Activated CD8-positive, alpha-beta memory T cell treated with anti-CD3 and anti-CD28 coated beads, Interleukin-2, amount 10 ng/mL, durations not matched to agents 7 days and 5 days (primary cell): ENCODE measurements around the gene COL7A1. TPM values are rescaled to one million over a fixed set of nuclear protein-coding genes. Genes with fewer than 3 reads are reported as not detected.

Experiments
- ATAC-seq: fragments of 150-1000 bp; cut with Tn5 transposase; one replicate; pipeline ENCODE4 v1.10.0; 2021; ENCODE audit warnings: moderate library complexity
- CTCF ChIA-PET: fragments of 350-600 bp; sonication (Branson Sonifier 250); formaldehyde crosslinking; loops from one replicate; lab custom pipeline; 2021; ENCODE audit warnings: antibody characterized with exemption; lab: Charles Lee
- DNase-seq: peaks from one replicate; pipeline ENCODE4 v3.0.0-alpha.2; 2020
- H3K27ac Mint-ChIP-seq: one replicate; pipeline ENCODE4 v1.8.0; 2021; ENCODE audit warnings: mild to moderate bottlenecking, mixed read lengths
- H3K27me3 Mint-ChIP-seq: one replicate; pipeline ENCODE4 v1.8.0; 2021; ENCODE audit warnings: mixed read lengths
- H3K36me3 Mint-ChIP-seq: one replicate; pipeline ENCODE4 v1.8.0; 2021; ENCODE audit warnings: mild to moderate bottlenecking, mixed read lengths
- H3K4me1 Mint-ChIP-seq: one replicate; pipeline ENCODE4 v1.8.0; 2021; ENCODE audit warnings: mixed read lengths
- H3K4me3 Mint-ChIP-seq: one replicate; pipeline ENCODE4 v1.8.0; 2021; ENCODE audit warnings: mild to moderate bottlenecking, moderate library complexity, mixed read lengths
- H3K9me3 Mint-ChIP-seq: one replicate; pipeline ENCODE4 v1.8.0; 2022; ENCODE audit warnings: low read depth, mixed read lengths
- total RNA-seq, 2 experiments: library from RNA; stranded (reverse); gene quantifications; one replicate each; pipeline ENCODE4 v1.2.3, GENCODE V29; 2021

COL7A1 gene
- total RNA-seq, 2 experiments from 2014 or later, result 1.1 TPM

DNA sequence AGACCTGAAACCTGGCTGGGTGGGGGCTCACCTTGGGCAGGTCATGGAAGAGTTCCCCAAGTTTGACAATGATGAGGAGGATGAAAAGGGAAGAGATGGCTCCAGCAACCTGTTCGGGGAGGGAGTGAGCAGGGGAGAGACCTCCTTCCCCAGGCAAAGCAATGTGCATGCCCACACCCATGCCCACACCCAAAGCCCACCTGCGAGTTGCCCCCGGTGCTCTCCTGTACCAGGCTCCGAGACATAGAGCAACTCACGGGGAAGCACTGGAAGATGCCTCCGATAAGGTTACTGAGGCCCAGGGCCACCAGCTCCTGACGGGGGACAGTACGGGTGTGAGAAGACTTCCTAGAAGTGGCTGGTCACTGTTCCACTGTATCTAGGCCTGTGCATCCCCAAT is 35.3 kb upstream of the COL7A1 start:
- ATAC-seq, result no peak
- H3K27ac Mint-ChIP-seq, result no peak overlapping the region
- H3K4me3 Mint-ChIP-seq, result no peak overlapping the region
- CTCF ChIA-PET, result no interaction called here
- H3K36me3 Mint-ChIP-seq, result peaks cover 14% of the 10 kb centered on the region
- H3K4me1 Mint-ChIP-seq, result peaks cover 14% of the 10 kb centered on the region
- no peak for DNase-seq
- H3K9me3 Mint-ChIP-seq, result no peaks in the 10 kb centered on the region
- H3K27me3 Mint-ChIP-seq, result no peaks in the 10 kb centered on the region

- H3K9me3 Mint-ChIP-seq, result no peaks in the 10 kb centered on the region
- H3K4me1 Mint-ChIP-seq, result peaks cover 14% of the 10 kb centered on the region
- no peak overlapping the region for H3K4me3 Mint-ChIP-seq
- peaks cover 14% of the 10 kb centered on the region for H3K36me3 Mint-ChIP-seq
- no peak for DNase-seq
- no peaks in the 10 kb centered on the region for H3K27me3 Mint-ChIP-seq
- no peak for ATAC-seq
- CTCF ChIA-PET, result no interaction called here
- no peak overlapping the region for H3K27ac Mint-ChIP-seq
Measured at GRCh38 chr3:48629894-48630293, 34.8 kb upstream of the COL7A1 start.

DNA sequence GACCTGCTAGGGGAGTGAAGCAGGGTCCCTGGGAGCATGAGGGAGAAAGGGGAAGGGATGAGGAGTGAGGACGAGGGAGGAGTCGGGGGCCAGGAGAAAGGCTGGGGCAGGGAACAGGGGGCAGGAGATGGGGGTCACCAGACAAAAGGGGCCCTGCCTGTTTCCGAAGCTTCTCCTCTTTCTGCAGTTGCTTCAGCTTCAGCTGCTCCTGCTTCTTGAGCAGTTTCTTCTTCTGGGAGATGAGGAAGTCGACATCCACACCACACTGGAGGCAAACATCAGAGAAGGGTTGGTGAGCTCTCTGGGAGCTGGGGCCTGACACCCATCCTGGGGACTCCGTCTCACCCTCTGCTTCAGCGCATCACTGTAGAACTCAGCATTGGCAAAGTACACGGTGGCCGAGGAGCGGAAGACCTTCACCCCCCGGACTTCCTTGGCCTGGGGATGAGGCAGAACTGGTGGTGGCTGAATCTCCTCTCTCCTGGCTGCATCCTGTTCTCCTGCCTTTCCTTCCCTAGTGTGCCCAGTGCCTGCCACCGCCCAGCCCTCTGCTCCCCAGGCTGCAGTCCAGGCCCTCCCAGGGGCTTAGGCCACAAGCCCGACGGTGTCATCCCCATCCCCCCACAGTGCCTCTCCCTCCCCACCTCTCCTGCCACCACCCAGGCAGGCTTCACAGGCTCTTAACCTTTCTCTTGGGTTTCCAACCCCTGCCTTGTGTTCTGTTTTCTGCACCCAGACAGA is 33.3 kb upstream of the COL7A1 start:
- no peak for ATAC-seq
- no peak overlapping the region for H3K4me3 Mint-ChIP-seq

GRCh38 chr3:48625600-48625999 is 30.5 kb upstream of the COL7A1 start:
- peaks cover 5% of the 10 kb centered on the region for H3K4me1 Mint-ChIP-seq
- CTCF ChIA-PET, result interaction anchor here (2.9 kb wide), 1 partner anchor 9 kb away, joined by 21 read pairs; the partner anchor contains the start of gene SLC26A6
- no peak overlapping the region for H3K27ac Mint-ChIP-seq
- H3K27me3 Mint-ChIP-seq, result no peaks in the 10 kb centered on the region
- ATAC-seq (no peak), DNase-seq (no peak)
- no peak overlapping the region for H3K4me3 Mint-ChIP-seq
- H3K9me3 Mint-ChIP-seq, result no peaks in the 10 kb centered on the region
- peaks cover 12% of the 10 kb centered on the region for H3K36me3 Mint-ChIP-seq

More for the DNA sequence above, 33.3 kb upstream of the COL7A1 start:
- H3K36me3 Mint-ChIP-seq, result peaks cover 14% of the 10 kb centered on the region
- H3K27ac Mint-ChIP-seq, result no peak overlapping the region
- no peak for DNase-seq
- H3K9me3 Mint-ChIP-seq, result no peaks in the 10 kb centered on the region
- no peaks in the 10 kb centered on the region for H3K27me3 Mint-ChIP-seq
- H3K4me1 Mint-ChIP-seq, result peaks cover 9% of the 10 kb centered on the region
- CTCF ChIA-PET, result no interaction called here

DNA sequence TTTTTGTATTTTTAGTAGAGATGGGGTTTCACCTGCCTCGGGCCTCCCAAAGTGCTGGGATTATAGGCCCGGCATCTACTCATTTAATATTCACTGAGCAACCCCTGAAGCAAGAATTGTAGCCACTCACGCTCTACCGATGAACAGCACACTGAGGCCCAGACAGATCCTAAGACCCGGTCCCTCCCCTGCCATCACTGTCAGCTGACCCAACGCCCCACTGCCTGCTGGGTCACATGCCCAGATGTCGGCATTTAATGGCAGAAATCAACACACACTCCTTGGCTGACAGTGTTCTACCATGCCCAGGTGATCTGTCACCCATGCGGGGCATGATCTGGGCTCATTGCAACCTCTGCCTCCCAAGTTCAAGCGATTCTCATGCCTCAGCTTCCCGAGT is 29.6 kb upstream of the COL7A1 start:
- CTCF ChIA-PET, result interaction anchor here (1.1 to 2.9 kb wide), 3 partner anchors 10 to 16 kb away, joined by 4 to 21 read pairs (median 4); partner anchors contain the start of genes SLC26A6 and UQCRC1
- H3K27me3 Mint-ChIP-seq, result no peaks in the 10 kb centered on the region
- no peak overlapping the region for H3K4me3 Mint-ChIP-seq
- H3K9me3 Mint-ChIP-seq, result no peaks in the 10 kb centered on the region
- DNase-seq (no peak), ATAC-seq (no peak)
- H3K4me1 Mint-ChIP-seq, result peaks cover 5% of the 10 kb centered on the region
- H3K27ac Mint-ChIP-seq, result no peak overlapping the region
- peaks cover 11% of the 10 kb centered on the region for H3K36me3 Mint-ChIP-seq

DNA sequence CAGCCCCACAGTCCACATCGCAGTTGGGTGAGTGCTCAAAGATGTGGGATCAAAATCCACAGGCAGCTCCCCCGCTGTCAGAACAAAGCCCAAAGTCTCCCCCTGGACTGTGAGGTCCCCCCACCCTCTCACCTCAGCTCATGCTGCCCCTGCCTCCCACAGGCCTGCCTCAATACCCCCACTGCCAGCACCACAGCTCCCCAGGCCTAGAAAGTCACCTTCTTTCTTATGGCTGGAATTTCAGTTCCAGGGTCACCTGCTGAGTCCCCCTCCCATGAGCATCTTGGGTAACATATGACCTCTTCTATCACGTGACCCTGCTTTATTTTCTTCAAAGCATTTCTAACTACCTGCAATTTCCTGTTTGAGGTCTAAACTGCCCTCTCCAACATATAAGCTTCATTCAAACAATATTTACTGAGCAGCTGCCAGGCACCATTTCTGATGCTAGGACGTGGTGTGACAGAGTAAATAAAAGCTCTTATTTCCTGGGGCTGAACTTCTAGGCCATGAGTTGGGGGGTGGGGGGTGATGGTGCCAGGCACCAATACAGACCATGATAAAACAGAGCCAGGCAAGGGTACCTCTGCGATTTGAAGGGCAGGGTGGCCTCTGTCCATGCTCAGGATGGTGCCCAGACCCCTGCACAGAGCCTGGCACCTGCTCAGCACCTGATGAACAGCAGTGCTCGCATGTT is 28.9 kb upstream of the COL7A1 start:
- Mint-ChIP-seq H3K9me3 (no peaks in the 10 kb centered on the region), H3K4me1 (peaks cover 5% of the 10 kb centered on the region), H3K27me3 (no peaks in the 10 kb centered on the region), H3K4me3 (no peak overlapping the region), H3K27ac (peak overlapping the region; percentile 1), H3K36me3 (peaks cover 11% of the 10 kb centered on the region)
- ATAC-seq, result no peak
- DNase-seq, result no peak
- CTCF ChIA-PET, result interaction anchor here (1.1 to 2.9 kb wide), 4 partner anchors 11 to 66 kb away, joined by 4 to 21 read pairs (median 4); partner anchors contain the start of genes SLC26A6 and UQCRC1

DNA sequence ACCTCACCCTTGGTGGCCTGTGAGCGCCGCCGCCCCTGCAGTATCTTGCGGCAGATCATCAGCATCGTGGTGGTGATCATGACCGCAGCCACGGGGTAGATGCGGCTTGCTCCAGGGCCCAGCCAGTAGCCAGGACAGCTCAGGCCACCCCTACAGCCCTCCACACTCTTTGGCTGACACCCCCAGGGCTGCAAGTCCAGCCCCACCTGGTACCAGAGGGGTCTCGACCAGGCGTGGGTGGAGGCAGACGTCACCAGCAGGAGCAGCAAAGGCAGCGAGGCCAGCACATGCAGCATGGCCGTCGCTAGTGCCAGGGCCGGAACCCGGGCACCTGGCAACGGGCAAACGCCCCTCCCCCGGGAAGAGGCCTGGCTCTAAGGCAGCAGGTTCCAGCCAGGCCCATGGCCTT is 26.3 kb upstream of the COL7A1 start, which contains the start of gene TMEM89:
TSS of gene TMEM89 (minus strand) at position 309 of the 409 bp plus-strand sequence. CDS start at position 296, 13 bp downstream.
- ATAC-seq, result no peak
- Mint-ChIP-seq H3K27ac (no peak within 1 kb of the TSS), H3K4me3 (no peak within 1 kb of the TSS), H3K9me3 (no peaks in the 10 kb centered on the region), H3K27me3 (no peaks in the 10 kb centered on the region), H3K36me3 (peaks cover 17% of the 10 kb centered on the region), H3K4me1 (peaks cover 5% of the 10 kb centered on the region)
- DNase-seq, result no peak
- CTCF ChIA-PET, result interaction anchor here (0.7 kb wide), 1 partner anchor 13 kb away, joined by 3 read pairs; no protein-coding TSS in a partner anchor

DNA sequence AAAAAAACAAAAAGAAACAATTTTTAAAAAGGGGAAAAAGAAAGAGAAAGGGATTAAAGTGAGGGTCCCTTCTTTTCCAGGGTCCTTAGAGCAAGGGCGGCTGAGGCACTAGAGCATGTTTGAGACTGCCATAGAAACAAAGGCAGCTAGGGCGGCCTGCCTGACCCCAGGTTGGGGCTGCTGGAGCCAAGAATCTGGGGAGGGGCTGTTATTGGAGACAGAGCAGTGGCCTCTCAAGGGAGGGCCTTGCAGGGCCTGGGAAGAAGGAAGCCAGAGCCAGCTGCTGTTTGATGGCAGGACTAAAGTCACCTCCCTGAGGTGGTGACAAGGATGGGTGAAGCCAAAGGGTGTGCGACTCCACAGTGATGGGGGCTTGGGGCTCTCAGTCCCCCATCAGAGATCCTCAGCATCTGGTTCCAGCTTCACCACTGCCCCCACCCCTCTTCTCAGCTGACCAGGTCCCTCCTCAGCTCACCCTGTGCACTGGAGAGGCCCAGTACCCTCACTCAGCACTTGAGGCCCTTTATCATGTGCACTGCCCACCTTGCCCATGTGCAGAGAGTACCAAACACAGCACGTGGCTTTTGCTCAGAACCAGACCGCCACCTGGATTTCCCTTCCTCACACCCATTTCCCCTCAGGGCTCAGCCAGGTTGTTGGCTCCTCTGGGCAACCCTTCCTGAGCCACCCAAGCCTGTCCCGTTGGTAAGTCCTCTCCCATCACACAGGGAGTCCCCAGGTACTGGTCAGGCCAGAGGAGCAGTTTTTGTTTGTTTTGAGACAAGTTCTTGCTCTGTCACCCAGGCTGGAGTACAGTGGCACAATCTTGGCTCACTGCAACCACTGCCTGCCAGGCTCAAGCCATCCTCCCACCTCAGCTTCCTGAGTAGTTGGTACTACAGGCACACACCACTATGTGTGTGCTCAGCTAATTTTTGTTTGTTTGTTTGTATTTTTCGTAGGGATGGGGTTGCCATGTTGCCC is 24.7 kb upstream of the COL7A1 start:
- CTCF ChIA-PET, result no interaction called here
- Mint-ChIP-seq H3K27me3 (no peaks in the 10 kb centered on the region), H3K36me3 (peaks cover 19% of the 10 kb centered on the region), H3K4me3 (no peak overlapping the region), H3K27ac (no peak overlapping the region), H3K9me3 (no peaks in the 10 kb centered on the region), H3K4me1 (peaks cover 8% of the 10 kb centered on the region)
- DNase-seq (no peak), ATAC-seq (no peak)

- H3K36me3 Mint-ChIP-seq, result peaks cover 22% of the 10 kb centered on the region
- no peaks in the 10 kb centered on the region for H3K9me3 Mint-ChIP-seq
- no peak for ATAC-seq
- H3K4me3 Mint-ChIP-seq, result no peak overlapping the region
- CTCF ChIA-PET, result no interaction called here
- DNase-seq, result no peak
- no peaks in the 10 kb centered on the region for H3K27me3 Mint-ChIP-seq
- no peak overlapping the region for H3K27ac Mint-ChIP-seq
- peaks cover 11% of the 10 kb centered on the region for H3K4me1 Mint-ChIP-seq
Measured at GRCh38 chr3:48617559-48617958, 22.4 kb upstream of the COL7A1 start.

DNA sequence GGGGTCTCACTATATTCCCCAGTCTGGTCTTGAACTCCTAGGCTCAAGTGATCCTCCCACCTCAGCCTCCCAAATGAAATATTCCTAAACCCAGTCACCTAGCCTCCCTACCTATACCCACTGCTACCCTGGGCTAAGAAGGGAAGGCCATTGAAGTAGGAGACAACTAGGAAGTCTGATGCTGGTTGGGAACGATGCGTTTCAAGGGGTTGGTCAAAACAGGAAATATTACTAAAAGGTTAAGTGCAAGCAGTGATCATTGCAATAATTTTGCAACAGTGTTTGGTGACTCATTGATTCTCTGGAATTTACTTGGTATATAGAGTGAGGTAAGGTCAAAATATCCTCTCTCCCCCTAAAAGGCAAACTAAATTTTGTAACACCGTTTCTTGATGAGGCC is 18.9 kb upstream of the COL7A1 start:
- DNase-seq (no peak), ATAC-seq (no peak)
- Mint-ChIP-seq H3K36me3 (peaks cover 17% of the 10 kb centered on the region), H3K9me3 (no peaks in the 10 kb centered on the region), H3K4me3 (no peak overlapping the region), H3K27ac (peak overlapping the region; percentile 79), H3K27me3 (no peaks in the 10 kb centered on the region), H3K4me1 (peaks cover 20% of the 10 kb centered on the region)
- CTCF ChIA-PET, result interaction anchor here (0.7 to 5.1 kb wide), 3 partner anchors 21 to 320 kb away, joined by 3 to 35 read pairs (median 3); partner anchors contain the start of gene SLC26A6

GRCh38 chr3:48612309-48612708 is 17.2 kb upstream of the COL7A1 start:
- Mint-ChIP-seq H3K4me1 (peaks cover 32% of the 10 kb centered on the region), H3K36me3 (peaks cover 18% of the 10 kb centered on the region), H3K27me3 (no peaks in the 10 kb centered on the region), H3K4me3 (no peak overlapping the region), H3K27ac (peak overlapping the region; percentile 17), H3K9me3 (no peaks in the 10 kb centered on the region)
- DNase-seq, result no peak
- CTCF ChIA-PET, result interaction anchor here (1.7 to 5.1 kb wide), 2 partner anchors 23 to 212 kb away, joined by 7 to 35 read pairs; partner anchors contain the start of gene SLC26A6
- no peak for ATAC-seq

GRCh38 chr3:48609088-48610005 is 14.2 kb upstream of the COL7A1 start, which contains the start of gene UQCRC1:
TSS of gene UQCRC1 (minus strand) at chr3:48609646. CDS start at chr3:48609620, 26 bp downstream.
- Mint-ChIP-seq H3K36me3 (peaks cover 19% of the 10 kb centered on the region), H3K27me3 (no peaks in the 10 kb centered on the region), H3K4me1 (peaks cover 29% of the 10 kb centered on the region), H3K4me3 (peak within 1 kb of the TSS; percentile 99), H3K9me3 (no peaks in the 10 kb centered on the region), H3K27ac (peak within 1 kb of the TSS; percentile 98)
- CTCF ChIA-PET, result interaction anchor here (0.6 to 5.1 kb wide), 11 partner anchors 12 to 511 kb away, joined by 3 to 35 read pairs (median 4); partner anchors contain the start of genes PLXNB1, SLC26A6 and USP19
- ATAC-seq, result peak; percentile 100
- peak; percentile 95 for DNase-seq
